Measurements from ENCODE around the gene CMTR1.

The CMTR1 gene

DNA sequence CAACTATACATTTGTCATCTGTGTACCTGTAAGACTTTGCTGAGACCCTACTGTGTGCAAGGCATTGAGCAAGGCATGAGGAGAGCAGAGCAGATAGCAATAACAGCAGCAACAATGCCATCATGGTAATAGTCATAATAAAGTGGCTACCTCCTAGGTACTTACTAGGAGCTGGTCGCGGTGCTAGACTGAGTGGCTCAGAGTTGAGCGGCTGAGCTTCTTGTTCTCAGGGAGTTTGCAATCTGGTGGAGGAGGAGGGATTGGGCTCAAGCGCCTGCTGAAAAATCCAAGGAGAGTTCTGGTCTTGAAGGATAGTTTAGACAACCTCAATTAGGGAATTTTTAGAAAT is 91.9 kb downstream of the CMTR1 start:
- in situ Hi-C loops (cut with MboI; ENCODE audit: low sequenced_read_pairs, unreplicated experiment), result no loop called here
- DNase-seq (ENCODE audit: low spot score), result no peak
- TF ChIP-seq, protein P1, sequence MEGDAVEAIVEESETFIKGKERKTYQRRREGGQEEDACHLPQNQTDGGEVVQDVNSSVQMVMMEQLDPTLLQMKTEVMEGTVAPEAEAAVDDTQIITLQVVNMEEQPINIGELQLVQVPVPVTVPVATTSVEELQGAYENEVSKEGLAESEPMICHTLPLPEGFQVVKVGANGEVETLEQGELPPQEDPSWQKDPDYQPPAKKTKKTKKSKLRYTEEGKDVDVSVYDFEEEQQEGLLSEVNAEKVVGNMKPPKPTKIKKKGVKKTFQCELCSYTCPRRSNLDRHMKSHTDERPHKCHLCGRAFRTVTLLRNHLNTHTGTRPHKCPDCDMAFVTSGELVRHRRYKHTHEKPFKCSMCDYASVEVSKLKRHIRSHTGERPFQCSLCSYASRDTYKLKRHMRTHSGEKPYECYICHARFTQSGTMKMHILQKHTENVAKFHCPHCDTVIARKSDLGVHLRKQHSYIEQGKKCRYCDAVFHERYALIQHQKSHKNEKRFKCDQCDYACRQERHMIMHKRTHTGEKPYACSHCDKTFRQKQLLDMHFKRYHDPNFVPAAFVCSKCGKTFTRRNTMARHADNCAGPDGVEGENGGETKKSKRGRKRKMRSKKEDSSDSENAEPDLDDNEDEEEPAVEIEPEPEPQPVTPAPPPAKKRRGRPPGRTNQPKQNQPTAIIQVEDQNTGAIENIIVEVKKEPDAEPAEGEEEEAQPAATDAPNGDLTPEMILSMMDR (IDR thresholded peaks at IDR 0.05; ENCODE audit: borderline replicate concordance, control extremely low read depth, extremely low read depth, insufficient read depth, missing control alignments), result no peak

DNA sequence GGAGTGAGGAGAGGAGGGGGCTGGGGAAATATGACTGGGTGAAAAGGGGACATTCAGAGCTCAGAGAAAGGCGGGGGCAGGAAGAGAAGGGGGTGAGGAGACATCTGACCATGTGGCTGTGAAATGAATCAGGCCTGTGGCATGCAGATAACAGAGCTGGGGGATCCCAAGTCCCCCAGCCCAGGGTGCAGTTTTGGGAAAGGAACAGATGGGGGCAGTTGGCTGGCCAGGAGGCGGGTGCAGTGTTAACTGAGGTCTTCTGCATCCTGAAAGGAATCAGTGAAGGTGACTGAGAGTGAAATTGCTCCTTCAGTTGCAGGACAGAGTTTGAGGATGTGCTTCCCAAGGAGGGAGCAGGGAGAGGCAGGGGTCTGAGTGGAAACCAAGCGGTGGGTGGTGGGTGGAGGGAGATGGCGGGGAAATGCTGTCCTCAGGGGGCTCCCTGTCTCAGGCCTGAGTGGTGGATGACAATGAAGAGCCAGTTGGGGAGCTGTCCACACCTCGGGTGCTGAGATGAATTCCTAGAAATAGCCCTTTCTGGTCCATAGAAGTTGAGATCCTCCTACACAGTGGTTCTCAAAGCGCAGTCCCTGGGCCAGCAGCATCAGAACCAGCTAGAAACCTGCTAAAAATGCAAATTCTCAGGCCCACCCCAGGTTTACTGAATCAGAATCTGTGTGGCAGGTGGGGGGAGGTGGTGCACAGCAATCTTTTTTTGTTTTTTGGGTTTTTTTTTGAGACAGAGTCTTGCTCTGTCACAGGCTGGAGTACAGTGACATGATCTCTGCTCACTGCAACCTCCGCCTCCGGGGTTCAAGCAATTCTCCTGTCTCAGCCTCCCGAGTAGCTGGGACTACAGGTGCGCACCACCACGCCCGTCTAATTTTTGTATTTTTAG is 92.7 kb downstream of the CMTR1 start:
- DNase-seq (ENCODE audit: low spot score), result peak; percentile 65
- in situ Hi-C loops (cut with MboI; ENCODE audit: low sequenced_read_pairs, unreplicated experiment), result no loop called here

DNA sequence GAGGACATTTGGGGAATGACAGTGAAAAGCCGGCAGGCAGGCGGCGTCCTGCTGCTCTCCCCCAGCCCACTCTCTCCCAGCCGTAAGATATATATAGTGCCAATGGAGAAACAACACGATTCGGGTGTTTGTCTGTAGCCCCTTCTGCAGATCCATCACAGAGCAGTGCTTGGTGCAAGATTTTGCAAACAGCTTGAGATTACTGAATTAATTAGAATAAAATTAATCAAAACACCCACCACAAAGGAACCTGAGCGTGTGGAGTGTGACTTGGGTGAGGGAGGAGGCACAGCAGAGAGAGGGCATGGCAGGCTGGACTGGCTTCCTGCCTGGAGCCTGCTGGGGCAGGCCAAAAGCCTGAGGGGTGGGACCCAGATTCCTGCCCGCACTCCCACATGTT is 95.5 kb downstream of the CMTR1 start:
- TF ChIP-seq, protein P1 (IDR thresholded peaks at IDR 0.05; ENCODE audit: borderline replicate concordance, control extremely low read depth, extremely low read depth, insufficient read depth, missing control alignments), result no peak
- in situ Hi-C loops (cut with MboI; ENCODE audit: low sequenced_read_pairs, unreplicated experiment), result no loop called here
- no peak for DNase-seq (ENCODE audit: low spot score)

More for the DNA sequence above, 92.7 kb downstream of the CMTR1 start:
- TF ChIP-seq, protein P1 (IDR thresholded peaks at IDR 0.05; ENCODE audit: borderline replicate concordance, control extremely low read depth, extremely low read depth, insufficient read depth, missing control alignments), result no peak

DNA sequence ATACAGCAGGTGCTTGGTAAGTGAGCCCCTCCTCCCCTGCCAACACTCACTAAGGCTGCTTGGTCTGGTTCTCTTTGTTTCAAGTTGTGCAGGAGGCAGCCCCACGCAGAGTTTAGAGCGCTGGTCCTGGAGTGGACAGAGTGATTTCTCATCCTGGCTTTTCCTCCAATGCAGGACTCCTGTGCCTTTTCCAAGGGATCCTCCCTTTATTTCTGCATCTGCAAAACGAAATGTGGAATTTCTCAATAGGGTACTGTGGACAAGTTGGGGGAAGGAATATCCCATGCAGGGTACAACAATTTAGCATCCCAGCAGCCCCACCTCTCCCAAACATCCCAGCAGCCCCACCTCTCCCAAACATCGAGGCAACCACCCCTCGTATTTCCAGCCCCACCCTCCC is 97.3 kb downstream of the CMTR1 start:
- no peak for DNase-seq (ENCODE audit: low spot score)
- TF ChIP-seq, protein P1 (IDR thresholded peaks at IDR 0.05; ENCODE audit: borderline replicate concordance, control extremely low read depth, extremely low read depth, insufficient read depth, missing control alignments), result no peak
- in situ Hi-C loops (cut with MboI; ENCODE audit: low sequenced_read_pairs, unreplicated experiment), result no loop called here

DNA sequence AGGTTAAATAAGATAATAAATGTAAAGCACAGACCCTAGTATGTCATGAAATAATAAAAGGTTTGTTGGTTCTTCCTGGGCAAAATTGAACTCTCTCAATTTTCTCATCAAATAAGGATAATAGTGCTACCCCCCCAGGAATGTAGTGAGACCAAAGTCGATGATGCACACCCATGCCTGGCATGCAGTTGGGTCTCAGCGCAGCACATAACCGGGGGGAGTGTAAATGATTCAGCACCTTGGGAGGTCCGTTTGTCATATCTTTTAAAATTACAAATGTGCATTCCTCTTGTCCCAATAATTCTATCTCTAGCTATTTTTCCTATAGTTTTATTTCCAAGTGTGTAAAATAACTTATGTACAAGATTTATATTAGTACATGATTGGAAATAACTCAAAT is 98.0 kb downstream of the CMTR1 start:
- TF ChIP-seq, protein P1 (IDR thresholded peaks at IDR 0.05; ENCODE audit: borderline replicate concordance, control extremely low read depth, extremely low read depth, insufficient read depth, missing control alignments), result no peak
- in situ Hi-C loops (cut with MboI; ENCODE audit: low sequenced_read_pairs, unreplicated experiment), result no loop called here
- DNase-seq (ENCODE audit: low spot score), result no peak
